ENCODE results near the gene CHRNA10.

The CHRNA10 gene

GRCh38 chr11:3639841-3640240 lies 31.3 kb downstream of the CHRNA10 start:
- DNase-seq (ENCODE audit: extremely low read depth, insufficient read length), result no peak
- Histone ChIP-seq H3K27me3 (replicated peaks; ENCODE audit: control insufficient read depth, insufficient read depth, low read length) (0 out of 2 replicates have a peak, but pooled peaks cover 2% of the 10 kb centered on the region), H3K4me3 (replicated peaks; ENCODE audit: low read depth, low read length) (no peak overlapping the region), H3K36me3 (ENCODE audit: control insufficient read depth, insufficient read depth, low read length) (no peaks in the 10 kb centered on the region)
- TF ChIP-seq CTCF (IDR thresholded peaks at IDR 0.05; ENCODE audit: insufficient read depth, low read length, poor library complexity, severe bottlenecking), result no peak

- 0 out of 2 replicates have a peak, but pooled peaks cover 2% of the 10 kb centered on the region for H3K27me3 ChIP-seq (replicated peaks; ENCODE audit: control insufficient read depth, insufficient read depth, low read length)
- DNase-seq (ENCODE audit: extremely low read depth, insufficient read length), result no peak
- no peak for TF ChIP-seq CTCF (IDR thresholded peaks at IDR 0.05; ENCODE audit: insufficient read depth, low read length, poor library complexity, severe bottlenecking)
These were observed 32.7 kb downstream of the CHRNA10 start for GRCh38 chr11:3638513-3638912.

GRCh38 chr11:3637201-3637600 lies 34.0 kb downstream of the CHRNA10 start:
- 0 out of 2 replicates have a peak, but pooled peaks cover 2% of the 10 kb centered on the region for H3K27me3 ChIP-seq (replicated peaks; ENCODE audit: control insufficient read depth, insufficient read depth, low read length)
- no peak for DNase-seq (ENCODE audit: extremely low read depth, insufficient read length)
- no peaks in the 10 kb centered on the region for H3K36me3 ChIP-seq (ENCODE audit: control insufficient read depth, insufficient read depth, low read length)
- TF ChIP-seq CTCF (IDR thresholded peaks at IDR 0.05; ENCODE audit: insufficient read depth, low read length, poor library complexity, severe bottlenecking), result no peak
- no peak overlapping the region for H3K4me3 ChIP-seq (replicated peaks; ENCODE audit: low read depth, low read length)

More at GRCh38 chr11:3638513-3638912, 32.7 kb downstream of the CHRNA10 start:
- no peak overlapping the region for H3K4me3 ChIP-seq (replicated peaks; ENCODE audit: low read depth, low read length)
- H3K36me3 ChIP-seq (ENCODE audit: control insufficient read depth, insufficient read depth, low read length), result no peaks in the 10 kb centered on the region

DNA sequence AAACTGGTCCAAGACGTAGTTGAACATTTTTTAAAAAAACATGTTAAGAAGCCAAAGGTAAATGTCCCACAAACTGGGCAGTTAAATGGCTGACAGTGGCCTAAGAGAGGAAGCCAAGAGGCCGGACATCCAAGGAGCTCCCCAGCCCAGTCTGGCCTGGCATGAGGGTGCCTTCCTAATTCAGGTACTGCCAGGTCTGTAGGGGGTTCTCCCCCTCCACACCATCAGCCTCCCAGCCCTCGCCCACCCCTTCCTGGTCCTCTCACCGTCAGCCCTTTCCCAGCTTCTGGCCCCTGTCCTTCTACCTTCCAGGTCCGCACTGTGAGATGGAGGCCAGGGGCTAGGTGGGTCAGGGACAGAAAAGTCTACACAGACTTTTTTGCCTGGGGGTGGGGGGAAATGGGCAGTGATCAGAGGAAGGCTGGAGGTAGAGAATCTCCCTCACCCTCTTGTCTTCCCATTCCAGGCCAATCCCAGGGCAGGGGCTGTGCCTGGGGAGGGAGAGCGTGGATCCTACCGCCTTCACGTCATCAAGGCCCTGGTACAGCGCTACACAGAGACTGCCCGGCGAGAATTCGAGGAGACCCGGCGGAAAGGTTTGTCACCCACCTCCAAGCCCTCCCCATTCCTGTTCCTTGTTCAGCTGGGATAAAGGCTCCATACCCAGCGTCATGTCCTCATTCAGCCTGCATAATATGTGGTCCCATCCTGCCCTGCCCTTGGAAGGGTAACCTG lies 35.4 kb downstream of the CHRNA10 start:
- no peak overlapping the region for H3K4me3 ChIP-seq (replicated peaks; ENCODE audit: low read depth, low read length)
- no peak for TF ChIP-seq CTCF (IDR thresholded peaks at IDR 0.05; ENCODE audit: insufficient read depth, low read length, poor library complexity, severe bottlenecking)
- 0 out of 2 replicates have a peak, but pooled peaks cover 2% of the 10 kb centered on the region for H3K27me3 ChIP-seq (replicated peaks; ENCODE audit: control insufficient read depth, insufficient read depth, low read length)
- DNase-seq (ENCODE audit: extremely low read depth, insufficient read length), result no peak
- no peaks in the 10 kb centered on the region for H3K36me3 ChIP-seq (ENCODE audit: control insufficient read depth, insufficient read depth, low read length)

DNA sequence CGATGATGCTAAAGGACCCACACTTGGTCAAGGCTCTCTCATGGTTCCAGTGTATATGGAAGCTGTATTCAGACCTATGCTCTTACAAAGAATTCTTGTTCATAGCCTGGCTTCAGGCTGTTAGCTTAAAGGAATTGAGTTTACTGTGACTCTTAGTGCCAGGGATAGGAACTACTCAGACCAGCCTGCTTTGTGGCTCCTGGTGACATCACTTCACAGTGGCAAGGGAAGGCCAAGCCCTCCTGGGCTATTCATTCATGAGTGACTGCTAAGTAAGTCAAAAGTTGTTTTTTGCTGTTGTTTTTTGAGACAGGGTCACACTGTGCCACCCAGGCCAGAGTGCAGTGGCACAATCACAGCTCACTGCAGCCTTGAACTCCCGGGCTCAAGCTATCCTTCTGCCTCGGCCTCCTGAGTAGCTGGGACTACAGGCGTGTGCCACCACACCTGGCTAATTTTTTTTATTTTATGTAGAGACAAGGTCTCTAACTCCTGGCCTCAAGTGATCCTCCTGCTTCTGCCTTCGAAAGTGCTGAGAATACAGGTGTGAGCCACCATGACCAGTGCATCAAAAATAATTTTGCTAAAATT lies 39.0 kb downstream of the CHRNA10 start:
- DNase-seq (ENCODE audit: extremely low read depth, insufficient read length), result no peak
- H3K4me3 ChIP-seq (replicated peaks; ENCODE audit: low read depth, low read length), result no peak overlapping the region
- H3K36me3 ChIP-seq (ENCODE audit: control insufficient read depth, insufficient read depth, low read length), result no peaks in the 10 kb centered on the region
- 0 out of 2 replicates have a peak, but pooled peaks cover 2% of the 10 kb centered on the region for H3K27me3 ChIP-seq (replicated peaks; ENCODE audit: control insufficient read depth, insufficient read depth, low read length)
- TF ChIP-seq CTCF (IDR thresholded peaks at IDR 0.05; ENCODE audit: insufficient read depth, low read length, poor library complexity, severe bottlenecking), result no peak
